WTC11 (cell line): Measurements from ENCODE around the gene GPR61. TPM values are rescaled to one million over a fixed set of nuclear protein-coding genes. Genes with fewer than 3 reads are reported as not detected.

ENCODE experiments used
- ATAC-seq: fragments of 200-7000 bp; cut with Tn5 transposase; 2 replicates; pipeline ENCODE4 v1.10.0; 2021; ENCODE audit warnings: mild to moderate bottlenecking, moderate library complexity
- CTCF ChIA-PET: fragments of 300-600 bp; sonication (Branson Sonifier 250); formaldehyde crosslinking; loops from one replicate; lab custom pipeline; 2021; ENCODE audit warnings: antibody characterized with exemption; lab: Charles Lee
- POLR2A ChIA-PET: fragments of 350-600 bp; sonication (Branson Sonifier 250); formaldehyde crosslinking; loops from one replicate; lab custom pipeline; 2021; ENCODE audit warnings: antibody characterized with exemption; lab: Charles Lee
- DNase-seq: peaks from one replicate; pipeline ENCODE4 v3.0.0; 2021; ENCODE audit warnings: low spot score
- H3K27ac Mint-ChIP-seq: 2 replicates; pipeline ENCODE4 v1.8.0; 2021; ENCODE audit warnings: mixed read lengths
- H3K27me3 Mint-ChIP-seq: 2 replicates; pipeline ENCODE4 v1.8.0; 2021; ENCODE audit warnings: low read depth, mild to moderate bottlenecking, moderate library complexity, mixed read lengths
- H3K36me3 Mint-ChIP-seq: 2 replicates; pipeline ENCODE4 v1.8.0; 2021; ENCODE audit warnings: mixed read lengths
- H3K4me1 Mint-ChIP-seq: 2 replicates; pipeline ENCODE4 v1.8.0; 2022; ENCODE audit warnings: mixed read lengths
- H3K4me3 Mint-ChIP-seq: 2 replicates; pipeline ENCODE4 v1.8.0; 2021; ENCODE audit warnings: mild to moderate bottlenecking, moderate library complexity, mixed read lengths
- H3K9me3 Mint-ChIP-seq: 2 replicates; pipeline ENCODE4 v1.8.0; 2021; ENCODE audit warnings: mixed read lengths
- ATF2 ChIP-seq: sonication (generic); formaldehyde crosslinking; IDR thresholded peaks from 2 replicates; pipeline ENCODE4 v1.8.1; 2022; ENCODE audit warnings: low read depth, missing genetic modification reagents, borderline replicate concordance
- E2F4 ChIP-seq: sonication (generic); formaldehyde crosslinking; IDR thresholded peaks from 2 replicates; pipeline ENCODE4 v1.8.1; 2022; ENCODE audit warnings: low read depth, mild to moderate bottlenecking, moderate library complexity, missing genetic modification reagents, borderline replicate concordance
- ETV6 ChIP-seq: sonication (generic); formaldehyde crosslinking; IDR thresholded peaks from 2 replicates; pipeline ENCODE4 v1.8.1; 2022; ENCODE audit warnings: mild to moderate bottlenecking, missing genetic modification reagents
- GABPB1 ChIP-seq: sonication (generic); formaldehyde crosslinking; IDR thresholded peaks from 2 replicates; pipeline ENCODE4 v1.8.1; 2023; ENCODE audit warnings: mild to moderate bottlenecking, missing genetic modification reagents
- HMGXB4 ChIP-seq: sonication (generic); formaldehyde crosslinking; IDR thresholded peaks from 2 replicates; pipeline ENCODE4 v1.8.1; 2023; ENCODE audit warnings: mild to moderate bottlenecking, moderate library complexity, missing genetic modification reagents
- KAT7 ChIP-seq: sonication (generic); formaldehyde crosslinking; IDR thresholded peaks from 2 replicates; pipeline ENCODE4 v1.8.1; 2023; ENCODE audit warnings: missing genetic modification reagents, mild to moderate bottlenecking, borderline replicate concordance
- NR3C1 ChIP-seq: sonication (generic); formaldehyde crosslinking; conservative IDR thresholded peaks from 2 replicates; pipeline ENCODE4 v1.8.1; 2023; ENCODE audit warnings: low read depth, mild to moderate bottlenecking, missing genetic modification reagents
- SMAD3 ChIP-seq: sonication (generic); formaldehyde crosslinking; IDR thresholded peaks from 2 replicates; pipeline ENCODE4 v1.8.0; 2022; ENCODE audit warnings: missing genetic modification reagents, mild to moderate bottlenecking, borderline replicate concordance
- ZNF121 ChIP-seq: sonication (generic); formaldehyde crosslinking; IDR thresholded peaks from 2 replicates; pipeline ENCODE4 v1.8.0; 2023; ENCODE audit warnings: missing genetic modification reagents
- ZNF232 ChIP-seq: sonication (generic); formaldehyde crosslinking; IDR thresholded peaks from 2 replicates; pipeline ENCODE4 v1.8.0; 2022; ENCODE audit warnings: mild to moderate bottlenecking, missing genetic modification reagents
- total RNA-seq: library from RNA; stranded (reverse); gene quantifications from 3 replicates; pipeline ENCODE4 v1.2.3, GENCODE V29; 2021
- TF ChIP-seq, protein P1 (sequence below): sonication (generic); formaldehyde crosslinking; IDR thresholded peaks from 2 replicates; pipeline ENCODE4 v1.8.0; 2022; ENCODE audit warnings: mild to moderate bottlenecking, missing genetic modification reagents
- TF ChIP-seq, protein P2 (sequence below): sonication (generic); formaldehyde crosslinking; IDR thresholded peaks from 2 replicates; pipeline ENCODE4 v1.8.0; 2023; ENCODE audit warnings: missing genetic modification reagents, mild to moderate bottlenecking, borderline replicate concordance
- TF ChIP-seq, protein P3 (sequence below): sonication (generic); formaldehyde crosslinking; IDR thresholded peaks from 2 replicates; pipeline ENCODE4 v1.8.1; 2022; ENCODE audit warnings: missing genetic modification reagents, borderline replicate concordance
- TF ChIP-seq, protein P4 (sequence below): fragments of 250-450 bp; sonication (Bioruptor Pico); IDR thresholded peaks from 2 replicates; pipeline ENCODE4 v2.1.2; 2022; ENCODE audit warnings: mild to moderate bottlenecking, moderate library complexity

GPR61 gene
- total RNA-seq, 1 experiment from 2014 or later = 0.42 TPM

DNA sequence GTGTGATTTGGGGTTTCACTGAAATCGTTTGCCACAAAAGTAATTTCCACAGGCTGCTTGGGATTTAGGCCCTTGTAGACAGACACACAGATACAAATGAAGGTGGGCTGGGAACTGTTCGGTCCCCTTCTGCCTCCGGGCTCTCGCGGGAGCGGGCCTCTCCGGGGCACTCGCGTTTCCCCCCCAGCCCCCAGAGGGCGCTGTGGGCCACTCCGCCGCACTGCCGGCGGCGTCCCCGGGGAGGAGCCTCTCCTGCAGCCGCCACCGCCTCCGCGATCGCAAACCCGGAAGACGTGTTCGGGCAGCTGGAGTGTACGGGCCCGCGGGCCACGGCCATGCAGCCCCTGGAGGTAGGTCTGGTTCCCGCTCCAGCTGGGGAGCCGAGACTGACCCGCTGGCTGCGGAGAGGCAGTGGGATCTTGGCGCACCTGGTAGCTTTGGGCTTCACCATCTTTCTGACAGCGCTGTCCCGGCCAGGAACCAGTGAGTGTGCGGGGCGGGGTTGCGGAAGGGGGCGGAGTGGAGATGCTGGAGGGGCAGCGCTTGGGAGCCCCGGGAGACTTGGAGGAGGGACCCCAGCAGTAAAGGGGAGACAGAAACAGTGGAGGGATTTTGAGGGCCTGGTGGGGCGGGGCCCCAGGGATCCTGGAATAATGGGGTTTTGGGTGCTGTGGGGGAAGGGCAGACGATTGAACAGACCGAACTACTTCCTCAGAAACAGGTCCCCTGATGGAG lies 45.7 kb upstream of the GPR61 start, which contains the start of gene CYB561D1 (continued):
- 0 out of 2 replicates have a peak, but pooled peaks have one; percentile 47 for TF ChIP-seq ZNF121 (CRISPR knock-in tag)
- no peak for TF ChIP-seq ZNF232 (CRISPR knock-in tag)
- peak; percentile 76 for TF ChIP-seq KAT7 (CRISPR knock-in tag)
- TF ChIP-seq HMGXB4 = peak; percentile 91
- TF ChIP-seq, protein P1, sequence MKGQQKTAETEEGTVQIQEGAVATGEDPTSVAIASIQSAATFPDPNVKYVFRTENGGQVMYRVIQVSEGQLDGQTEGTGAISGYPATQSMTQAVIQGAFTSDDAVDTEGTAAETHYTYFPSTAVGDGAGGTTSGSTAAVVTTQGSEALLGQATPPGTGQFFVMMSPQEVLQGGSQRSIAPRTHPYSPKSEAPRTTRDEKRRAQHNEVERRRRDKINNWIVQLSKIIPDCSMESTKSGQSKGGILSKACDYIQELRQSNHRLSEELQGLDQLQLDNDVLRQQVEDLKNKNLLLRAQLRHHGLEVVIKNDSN (CRISPR knock-in tag) = 0 out of 2 replicates have a peak, but pooled peaks have one; percentile 20
- TF ChIP-seq ETV6 (CRISPR knock-in tag) = peak; percentile 69; the same call in 1 of the 2 replicates
- peak; percentile 16; the same call in 1 of the 2 replicates for TF ChIP-seq SMAD3 (CRISPR knock-in tag)

GRCh38 chr1:109495738-109496137 lies 43.9 kb upstream of the GPR61 start:
- Mint-ChIP-seq H3K27ac (no peak overlapping the region), H3K4me3 (peak overlapping the region; percentile 90), H3K36me3 (no peaks in the 10 kb centered on the region), H3K9me3 (no peaks in the 10 kb centered on the region), H3K4me1 (peaks cover 31% of the 10 kb centered on the region), H3K27me3 (no peaks in the 10 kb centered on the region)
- ATAC-seq (no peak), DNase-seq (no peak)
- TF ChIP-seq NR3C1 (CRISPR knock-in tag) (no peak), E2F4 (CRISPR knock-in tag) (no peak)
- TF ChIP-seq, protein P2, sequence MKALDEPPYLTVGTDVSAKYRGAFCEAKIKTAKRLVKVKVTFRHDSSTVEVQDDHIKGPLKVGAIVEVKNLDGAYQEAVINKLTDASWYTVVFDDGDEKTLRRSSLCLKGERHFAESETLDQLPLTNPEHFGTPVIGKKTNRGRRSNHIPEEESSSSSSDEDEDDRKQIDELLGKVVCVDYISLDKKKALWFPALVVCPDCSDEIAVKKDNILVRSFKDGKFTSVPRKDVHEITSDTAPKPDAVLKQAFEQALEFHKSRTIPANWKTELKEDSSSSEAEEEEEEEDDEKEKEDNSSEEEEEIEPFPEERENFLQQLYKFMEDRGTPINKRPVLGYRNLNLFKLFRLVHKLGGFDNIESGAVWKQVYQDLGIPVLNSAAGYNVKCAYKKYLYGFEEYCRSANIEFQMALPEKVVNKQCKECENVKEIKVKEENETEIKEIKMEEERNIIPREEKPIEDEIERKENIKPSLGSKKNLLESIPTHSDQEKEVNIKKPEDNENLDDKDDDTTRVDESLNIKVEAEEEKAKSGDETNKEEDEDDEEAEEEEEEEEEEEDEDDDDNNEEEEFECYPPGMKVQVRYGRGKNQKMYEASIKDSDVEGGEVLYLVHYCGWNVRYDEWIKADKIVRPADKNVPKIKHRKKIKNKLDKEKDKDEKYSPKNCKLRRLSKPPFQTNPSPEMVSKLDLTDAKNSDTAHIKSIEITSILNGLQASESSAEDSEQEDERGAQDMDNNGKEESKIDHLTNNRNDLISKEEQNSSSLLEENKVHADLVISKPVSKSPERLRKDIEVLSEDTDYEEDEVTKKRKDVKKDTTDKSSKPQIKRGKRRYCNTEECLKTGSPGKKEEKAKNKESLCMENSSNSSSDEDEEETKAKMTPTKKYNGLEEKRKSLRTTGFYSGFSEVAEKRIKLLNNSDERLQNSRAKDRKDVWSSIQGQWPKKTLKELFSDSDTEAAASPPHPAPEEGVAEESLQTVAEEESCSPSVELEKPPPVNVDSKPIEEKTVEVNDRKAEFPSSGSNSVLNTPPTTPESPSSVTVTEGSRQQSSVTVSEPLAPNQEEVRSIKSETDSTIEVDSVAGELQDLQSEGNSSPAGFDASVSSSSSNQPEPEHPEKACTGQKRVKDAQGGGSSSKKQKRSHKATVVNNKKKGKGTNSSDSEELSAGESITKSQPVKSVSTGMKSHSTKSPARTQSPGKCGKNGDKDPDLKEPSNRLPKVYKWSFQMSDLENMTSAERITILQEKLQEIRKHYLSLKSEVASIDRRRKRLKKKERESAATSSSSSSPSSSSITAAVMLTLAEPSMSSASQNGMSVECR (CRISPR knock-in tag) = no peak
- CTCF ChIA-PET = interaction anchor here (5.8 to 13.8 kb wide), 2 partner anchors 12 to 39 kb away, joined by 93 to 740 read pairs; partner anchors contain the start of genes AMIGO1 and GPR61
- POLR2A ChIA-PET = no interaction called here

DNA sequence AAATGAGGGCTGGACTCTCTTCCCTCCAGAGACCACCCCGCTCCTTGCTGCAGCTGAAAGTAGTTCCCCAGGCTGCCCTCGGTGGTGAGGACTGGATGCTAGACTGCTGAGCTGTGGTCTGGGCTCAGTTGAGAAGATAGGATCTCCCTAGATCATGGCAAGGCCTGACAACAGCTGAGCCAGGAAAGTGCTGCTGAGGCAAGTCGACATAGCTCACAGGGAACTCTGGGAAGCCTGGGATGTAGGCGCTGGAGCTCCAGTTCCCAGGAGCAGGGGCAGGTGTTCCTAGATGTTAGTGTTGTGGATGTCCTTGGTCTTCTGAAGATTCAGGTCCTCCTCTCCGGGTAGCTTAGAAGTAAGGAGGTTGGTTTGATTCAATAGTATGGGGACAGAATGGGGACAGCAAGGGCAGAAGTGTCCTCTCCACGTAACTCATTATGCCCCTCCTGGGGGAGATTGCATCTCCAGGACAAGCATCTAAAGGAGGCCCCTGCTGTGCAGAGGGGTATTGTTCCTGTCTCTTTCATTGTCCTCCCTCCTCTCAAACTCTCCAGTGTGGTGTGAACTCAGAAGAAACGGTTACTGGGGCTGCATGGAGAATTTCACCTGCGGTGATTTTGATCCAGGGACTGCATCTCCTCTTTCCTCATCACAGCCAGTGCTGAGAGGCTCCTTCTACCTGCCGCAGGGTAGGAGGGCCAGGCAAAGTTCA lies 42.1 kb upstream of the GPR61 start:
- H3K27ac Mint-ChIP-seq = no peak overlapping the region
- no peak overlapping the region for H3K4me3 Mint-ChIP-seq
- ATAC-seq (no peak), DNase-seq (no peak)
- ChIA-PET POLR2A (interaction anchor here (0.7 kb wide), 1 partner anchor 43 kb away, joined by 3 read pairs; no protein-coding TSS in a partner anchor), CTCF (interaction anchor here (0.6 to 13.8 kb wide), 17 partner anchors 8 to 849 kb away, joined by 3 to 740 read pairs (median 5); partner anchors contain the start of genes AMIGO1, ATXN7L2, GNAI3 and GPR61)
- no peaks in the 10 kb centered on the region for H3K9me3 Mint-ChIP-seq
- no peaks in the 10 kb centered on the region for H3K27me3 Mint-ChIP-seq
- H3K36me3 Mint-ChIP-seq = no peaks in the 10 kb centered on the region
- peaks cover 32% of the 10 kb centered on the region for H3K4me1 Mint-ChIP-seq
- TF ChIP-seq, protein P3, sequence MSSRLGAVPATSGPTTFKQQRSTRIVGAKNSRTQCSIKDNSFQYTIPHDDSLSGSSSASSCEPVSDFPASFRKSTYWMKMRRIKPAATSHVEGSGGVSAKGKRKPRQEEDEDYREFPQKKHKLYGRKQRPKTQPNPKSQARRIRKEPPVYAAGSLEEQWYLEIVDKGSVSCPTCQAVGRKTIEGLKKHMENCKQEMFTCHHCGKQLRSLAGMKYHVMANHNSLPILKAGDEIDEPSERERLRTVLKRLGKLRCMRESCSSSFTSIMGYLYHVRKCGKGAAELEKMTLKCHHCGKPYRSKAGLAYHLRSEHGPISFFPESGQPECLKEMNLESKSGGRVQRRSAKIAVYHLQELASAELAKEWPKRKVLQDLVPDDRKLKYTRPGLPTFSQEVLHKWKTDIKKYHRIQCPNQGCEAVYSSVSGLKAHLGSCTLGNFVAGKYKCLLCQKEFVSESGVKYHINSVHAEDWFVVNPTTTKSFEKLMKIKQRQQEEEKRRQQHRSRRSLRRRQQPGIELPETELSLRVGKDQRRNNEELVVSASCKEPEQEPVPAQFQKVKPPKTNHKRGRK = no peak
- no peak for TF ChIP-seq ATF2
- TF ChIP-seq, protein P4, sequence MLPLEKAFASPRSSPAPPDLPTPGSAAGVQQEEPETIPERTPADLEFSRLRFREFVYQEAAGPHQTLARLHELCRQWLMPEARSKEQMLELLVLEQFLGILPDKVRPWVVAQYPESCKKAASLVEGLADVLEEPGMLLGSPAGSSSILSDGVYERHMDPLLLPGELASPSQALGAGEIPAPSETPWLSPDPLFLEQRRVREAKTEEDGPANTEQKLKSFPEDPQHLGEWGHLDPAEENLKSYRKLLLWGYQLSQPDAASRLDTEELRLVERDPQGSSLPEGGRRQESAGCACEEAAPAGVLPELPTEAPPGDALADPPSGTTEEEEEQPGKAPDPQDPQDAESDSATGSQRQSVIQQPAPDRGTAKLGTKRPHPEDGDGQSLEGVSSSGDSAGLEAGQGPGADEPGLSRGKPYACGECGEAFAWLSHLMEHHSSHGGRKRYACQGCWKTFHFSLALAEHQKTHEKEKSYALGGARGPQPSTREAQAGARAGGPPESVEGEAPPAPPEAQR (CRISPR knock-in tag) = no peak
- no peak for TF ChIP-seq GABPB1
